NCI-H1105 (cell line): ENCODE measurements around the gene SLC25A39.
A peak's percentile ranks its signal among the peaks of the same experiment; 100 is the strongest.
"Not testable (repeated sequence)": the region's sequence is repeated elsewhere in the genome, so short reads cannot be mapped to it uniquely, and the experiment has no call there.

Experiments
- DNase-seq: peaks from one replicate; lab custom pipeline; 2025; lab: John Stamatoyannopoulos, UW

Gene SLC25A39

DNA sequence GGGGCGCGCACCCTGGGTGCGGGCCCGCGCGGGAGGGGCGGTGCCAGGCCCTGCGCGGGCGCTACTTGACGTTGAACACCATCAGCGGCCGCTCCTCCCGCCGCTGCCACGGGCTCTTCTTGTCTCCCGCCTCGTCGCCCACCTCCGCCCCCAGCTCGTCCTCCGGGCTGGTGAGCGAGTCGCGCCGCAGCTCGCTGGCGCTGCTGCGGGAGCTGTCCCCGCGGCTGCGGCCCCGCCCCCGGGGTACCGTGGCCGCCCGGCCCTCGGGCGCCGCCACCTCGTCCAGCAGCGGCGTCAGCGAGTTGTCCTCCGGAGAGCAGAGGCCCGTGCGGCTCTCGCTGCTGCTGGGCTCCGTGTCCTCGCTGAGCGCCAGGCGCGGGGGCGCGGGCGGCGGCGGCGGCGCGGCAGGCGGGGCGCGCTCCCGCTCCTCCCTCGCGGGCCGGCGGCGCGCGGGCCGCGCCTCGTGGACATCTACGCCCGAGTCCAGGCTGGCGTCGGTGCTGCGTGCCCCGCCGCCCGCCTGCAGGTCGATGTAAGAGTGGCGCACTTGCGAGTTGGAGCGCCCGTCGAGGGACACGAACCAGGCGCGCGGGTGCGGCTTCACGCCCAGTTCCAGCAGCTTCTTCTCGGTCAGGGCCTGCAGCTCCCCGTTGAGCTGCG lies 29.2 kb upstream of the SLC25A39 start:
- DNase-seq = no peak

GRCh38 chr17:44352828-44353671 lies 28.4 kb upstream of the SLC25A39 start:
- no peak for DNase-seq

DNA sequence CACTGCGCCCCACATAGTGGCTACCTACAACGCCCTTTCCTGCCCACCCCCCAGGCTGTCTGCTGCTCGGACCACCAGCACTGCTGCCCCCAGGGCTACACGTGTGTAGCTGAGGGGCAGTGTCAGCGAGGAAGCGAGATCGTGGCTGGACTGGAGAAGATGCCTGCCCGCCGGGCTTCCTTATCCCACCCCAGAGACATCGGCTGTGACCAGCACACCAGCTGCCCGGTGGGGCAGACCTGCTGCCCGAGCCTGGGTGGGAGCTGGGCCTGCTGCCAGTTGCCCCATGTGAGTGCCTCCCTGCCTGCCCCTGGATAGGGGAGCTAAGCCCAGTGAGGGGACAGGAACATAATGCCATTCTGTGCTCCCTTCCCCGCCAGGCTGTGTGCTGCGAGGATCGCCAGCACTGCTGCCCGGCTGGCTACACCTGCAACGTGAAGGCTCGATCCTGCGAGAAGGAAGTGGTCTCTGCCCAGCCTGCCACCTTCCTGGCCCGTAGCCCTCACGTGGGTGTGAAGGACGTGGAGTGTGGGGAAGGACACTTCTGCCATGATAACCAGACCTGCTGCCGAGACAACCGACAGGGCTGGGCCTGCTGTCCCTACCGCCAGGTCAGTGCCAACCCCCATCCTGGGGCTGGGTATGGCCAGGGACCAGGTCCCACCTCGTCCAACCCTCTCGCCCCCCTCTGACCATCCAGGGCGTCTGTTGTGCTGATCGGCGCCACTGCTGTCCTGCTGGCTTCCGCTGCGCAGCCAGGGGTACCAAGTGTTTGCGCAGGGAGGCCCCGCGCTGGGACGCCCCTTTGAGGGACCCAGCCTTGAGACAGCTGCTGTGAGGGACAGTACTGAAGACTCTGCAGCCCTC lies 27.6 kb upstream of the SLC25A39 start:
- DNase-seq = no peak

- DNase-seq = no peak
Measured at GRCh38 chr17:44351464-44351863, 26.8 kb upstream of the SLC25A39 start.

GRCh38 chr17:44350733-44351226 lies 26.2 kb upstream of the SLC25A39 start:
- DNase-seq = peak; percentile 26

- DNase-seq = no peak
Measured at GRCh38 chr17:44349553-44350070, 25.0 kb upstream of the SLC25A39 start.

DNA sequence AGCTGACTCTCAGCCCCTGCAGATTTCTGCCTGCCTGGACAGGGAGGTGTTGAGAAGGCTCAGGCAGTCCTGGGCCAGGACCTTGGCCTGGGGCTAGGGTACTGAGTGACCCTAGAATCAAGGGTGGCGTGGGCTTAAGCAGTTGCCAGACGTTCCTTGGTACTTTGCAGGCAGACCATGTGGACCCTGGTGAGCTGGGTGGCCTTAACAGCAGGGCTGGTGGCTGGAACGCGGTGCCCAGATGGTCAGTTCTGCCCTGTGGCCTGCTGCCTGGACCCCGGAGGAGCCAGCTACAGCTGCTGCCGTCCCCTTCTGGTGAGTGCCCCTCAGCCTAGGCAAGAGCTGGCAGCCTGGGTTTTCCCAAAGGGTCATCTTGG lies 24.4 kb upstream of the SLC25A39 start:
- DNase-seq = no peak

- DNase-seq = no peak
Measured at GRCh38 chr17:44348234-44348987, 23.8 kb upstream of the SLC25A39 start.

DNA sequence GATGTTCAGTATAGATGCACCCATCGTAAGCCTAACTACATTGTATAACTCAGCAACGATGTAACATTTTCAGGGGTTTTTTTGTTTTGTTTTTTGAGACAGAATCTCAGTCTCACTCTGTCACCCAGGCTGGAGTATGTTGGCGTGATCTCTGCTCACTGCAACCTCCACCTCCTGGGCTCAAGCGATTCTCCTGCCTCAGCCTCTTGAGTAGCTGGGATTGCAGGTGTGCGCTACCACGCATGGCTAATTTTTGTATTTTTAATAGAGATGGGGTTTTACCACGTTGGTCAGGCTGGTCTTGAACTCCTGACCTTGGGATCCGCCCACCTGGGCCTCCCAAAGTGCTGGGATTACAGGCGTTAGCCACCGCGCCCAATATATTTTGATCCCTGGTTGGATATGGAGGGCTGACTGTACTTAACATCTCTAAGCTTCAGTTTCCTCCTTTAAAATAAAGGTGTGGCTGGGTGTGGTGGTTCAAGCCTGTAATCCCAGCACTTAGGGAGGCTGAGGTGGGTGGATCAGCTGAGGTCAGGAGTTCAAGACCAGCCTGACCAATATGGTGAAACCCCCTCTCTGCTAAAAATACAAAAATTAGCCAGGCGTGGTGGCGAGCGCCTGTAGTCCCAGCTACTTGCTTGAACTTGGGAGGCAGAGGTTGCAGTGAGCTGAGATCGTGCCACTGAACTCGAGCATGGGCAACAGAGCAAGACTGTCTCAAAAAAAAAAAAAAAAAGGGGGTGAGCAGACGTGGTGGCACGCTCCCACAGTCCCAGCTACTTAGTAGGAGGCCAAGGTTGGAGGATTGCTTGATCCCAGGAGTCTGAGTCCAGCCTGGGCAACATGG lies 22.8 kb upstream of the SLC25A39 start:
- DNase-seq = not testable (repeated sequence)

DNA sequence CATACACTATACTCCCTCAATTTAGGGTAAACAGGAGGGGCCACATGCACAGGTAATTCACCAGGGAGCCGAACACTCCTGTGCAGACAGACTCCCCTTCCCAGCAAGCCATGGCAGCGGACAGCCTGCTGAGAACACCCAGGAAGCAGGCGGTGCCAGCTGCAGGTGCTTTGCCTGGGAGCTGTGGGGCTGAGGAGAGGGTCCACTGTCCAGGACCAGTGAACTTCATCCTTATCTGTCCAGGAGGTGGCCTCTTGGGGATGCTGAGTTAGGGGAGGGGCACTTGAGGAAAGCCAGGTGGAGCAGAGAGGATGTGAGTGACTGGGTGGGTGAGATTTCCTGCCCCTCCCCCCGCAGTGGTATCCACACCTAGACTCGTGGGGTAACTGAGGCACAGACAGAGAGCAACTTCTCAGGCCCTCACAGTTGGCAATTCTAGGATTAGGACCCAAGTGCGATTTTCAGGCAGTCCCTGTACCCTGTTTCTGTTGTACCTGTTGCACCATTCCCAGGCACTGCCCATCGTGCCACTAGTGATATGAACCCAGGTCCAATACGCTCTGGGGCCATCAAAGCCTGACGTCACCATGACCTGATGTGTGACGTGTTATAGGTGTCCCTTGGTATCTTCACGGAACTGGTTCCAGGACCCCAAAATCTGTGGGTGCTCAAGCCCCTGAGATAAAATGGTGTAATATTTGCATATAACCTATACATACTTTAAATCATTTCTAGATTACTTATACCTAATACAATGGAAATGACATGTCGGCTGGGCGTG lies 21.6 kb upstream of the SLC25A39 start:
- no peak for DNase-seq

GRCh38 chr17:44345454-44346026 lies 20.9 kb upstream of the SLC25A39 start:
- peak; percentile 68 for DNase-seq

DNA sequence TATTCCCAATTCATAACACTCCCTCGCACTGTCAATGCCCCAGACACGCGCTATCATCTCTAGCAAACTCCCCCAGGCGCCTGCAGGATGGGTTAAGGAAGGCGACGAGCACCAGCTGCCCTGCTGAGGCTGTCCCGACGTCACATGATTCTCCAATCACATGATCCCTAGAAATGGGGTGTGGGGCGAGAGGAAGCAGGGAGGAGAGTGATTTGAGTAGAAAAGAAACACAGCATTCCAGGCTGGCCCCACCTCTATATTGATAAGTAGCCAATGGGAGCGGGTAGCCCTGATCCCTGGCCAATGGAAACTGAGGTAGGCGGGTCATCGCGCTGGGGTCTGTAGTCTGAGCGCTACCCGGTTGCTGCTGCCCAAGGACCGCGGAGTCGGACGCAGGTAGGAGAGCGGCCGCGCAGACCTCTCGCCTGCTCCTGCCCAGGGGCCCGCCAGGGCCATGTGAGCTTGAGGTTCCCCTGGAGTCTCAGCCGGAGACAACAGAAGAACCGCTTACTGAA lies 20.4 kb upstream of the SLC25A39 start, which contains the start of gene GRN:
GRN (plus strand) TSS at position 364 of the 515 bp plus-strand sequence. CDS start 3,863 bp downstream, outside the sequence.
- DNase-seq = peak; percentile 97

- no peak for DNase-seq
Measured at GRCh38 chr17:44343510-44344209, 19.0 kb upstream of the SLC25A39 start.

GRCh38 chr17:44340553-44340952 lies 15.9 kb upstream of the SLC25A39 start:
- not testable (repeated sequence) for DNase-seq

- no peak for DNase-seq
Measured at GRCh38 chr17:44338702-44339101, 14.1 kb upstream of the SLC25A39 start.

- DNase-seq = no peak
Measured at GRCh38 chr17:44335968-44336367, 11.3 kb upstream of the SLC25A39 start.

- no peak for DNase-seq
Measured at GRCh38 chr17:44335564-44335963, 10.9 kb upstream of the SLC25A39 start.

DNA sequence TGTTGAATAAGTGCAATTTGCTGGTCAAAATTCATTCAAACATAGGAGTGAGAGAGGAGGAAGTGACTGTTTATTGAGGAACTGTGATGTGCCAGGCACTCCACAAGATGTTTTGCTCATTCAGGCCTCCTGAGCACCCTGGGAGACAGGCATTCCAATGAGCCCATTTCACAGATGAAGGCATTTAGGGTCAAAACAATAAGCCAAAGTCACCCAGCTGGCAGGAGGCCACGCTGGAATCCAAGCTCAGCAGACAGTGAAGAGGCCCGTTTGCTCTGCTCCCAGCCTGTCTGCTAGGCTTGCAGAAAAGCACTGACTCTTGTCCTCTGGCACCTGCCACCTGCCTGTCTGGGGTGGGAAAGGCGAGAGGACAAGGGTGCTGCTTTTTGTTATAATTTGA lies 10.1 kb upstream of the SLC25A39 start:
- DNase-seq = no peak
